Lower leg skin (tissue), 4 donors: ENCODE data around the gene FBXO5. TPM values are rescaled to one million over a fixed set of nuclear protein-coding genes. Genes with fewer than 3 reads are reported as not detected.
"Not testable (repeated sequence)": the region's sequence is repeated elsewhere in the genome, so short reads cannot be mapped to it uniquely, and the experiment has no call there.

ENCODE experiments used
- DNase-seq, 2 donors: peaks; one replicate each; pipeline ENCODE4 v3.0.0-alpha.2; 2019; ENCODE audit warnings: low spot score in 2 of 2
- H3K4me3 ChIP-seq: fragments of 200-600 bp; sonication (generic); 2 replicates; pipeline ENCODE4 v1.5.1; 2017; ENCODE audit warnings: mild to moderate bottlenecking, low read depth; ENCODE audit not compliant: poor library complexity, severe bottlenecking
- POLR2A ChIP-seq, 2 donors: fragments of 450-650 bp; IDR thresholded peaks; one replicate each; pipeline ENCODE4 v1.6.1; 2016 to 2017; ENCODE audit warnings: antibody characterized with exemption in 2 of 2, mild to moderate bottlenecking in 1 of 2, moderate library complexity in 1 of 2
- WGBS, 2 donors: methylation state at CpG; one replicate each; pipeline ENCODE4 v1.1.5; 2018; 5-methylcytosine and 5-hydroxymethylcytosine counted together
- intact Hi-C: fragments of 100-400 bp; cut with DNase I; formaldehyde crosslinking; loops from one replicate; pipeline ENCODE4 v1.15.0; 2023; ENCODE audit warnings: low total_unique reads
- total RNA-seq, 4 donors: library from RNA; depleted of rRNA; stranded (reverse); fragments of >200 nt; gene quantifications; one replicate each; pipeline ENCODE4 v1.1.0, GENCODE V29; 2016
- TF ChIP-seq, protein P1 (sequence below), 3 donors: fragments of 450-650 bp; IDR thresholded peaks; one replicate each; pipeline ENCODE4 v1.5.1; 2016; ENCODE audit warnings: antibody characterized with exemption in 3 of 3, mild to moderate bottlenecking in 3 of 3, moderate library complexity in 2 of 3

FBXO5 gene
- total RNA-seq, 4 donors from 2014 or later = 2.0 to 6.5 (median 3.7) TPM

GRCh38 chr6:152969688-152970418 is 13.0 kb downstream of the FBXO5 start:
- intact Hi-C loops = no loop called here
- H3K4me3 ChIP-seq = no peak overlapping the region
- 96 to 97% methylated on average over 6 of the region's 6 CpGs for WGBS, 2 donors
- DNase-seq = no peak
- TF ChIP-seq, protein P1, sequence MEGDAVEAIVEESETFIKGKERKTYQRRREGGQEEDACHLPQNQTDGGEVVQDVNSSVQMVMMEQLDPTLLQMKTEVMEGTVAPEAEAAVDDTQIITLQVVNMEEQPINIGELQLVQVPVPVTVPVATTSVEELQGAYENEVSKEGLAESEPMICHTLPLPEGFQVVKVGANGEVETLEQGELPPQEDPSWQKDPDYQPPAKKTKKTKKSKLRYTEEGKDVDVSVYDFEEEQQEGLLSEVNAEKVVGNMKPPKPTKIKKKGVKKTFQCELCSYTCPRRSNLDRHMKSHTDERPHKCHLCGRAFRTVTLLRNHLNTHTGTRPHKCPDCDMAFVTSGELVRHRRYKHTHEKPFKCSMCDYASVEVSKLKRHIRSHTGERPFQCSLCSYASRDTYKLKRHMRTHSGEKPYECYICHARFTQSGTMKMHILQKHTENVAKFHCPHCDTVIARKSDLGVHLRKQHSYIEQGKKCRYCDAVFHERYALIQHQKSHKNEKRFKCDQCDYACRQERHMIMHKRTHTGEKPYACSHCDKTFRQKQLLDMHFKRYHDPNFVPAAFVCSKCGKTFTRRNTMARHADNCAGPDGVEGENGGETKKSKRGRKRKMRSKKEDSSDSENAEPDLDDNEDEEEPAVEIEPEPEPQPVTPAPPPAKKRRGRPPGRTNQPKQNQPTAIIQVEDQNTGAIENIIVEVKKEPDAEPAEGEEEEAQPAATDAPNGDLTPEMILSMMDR (IDR thresholded peaks at IDR 0.05) = no peak
- no peak for TF ChIP-seq POLR2A (IDR thresholded peaks at IDR 0.05)

DNA sequence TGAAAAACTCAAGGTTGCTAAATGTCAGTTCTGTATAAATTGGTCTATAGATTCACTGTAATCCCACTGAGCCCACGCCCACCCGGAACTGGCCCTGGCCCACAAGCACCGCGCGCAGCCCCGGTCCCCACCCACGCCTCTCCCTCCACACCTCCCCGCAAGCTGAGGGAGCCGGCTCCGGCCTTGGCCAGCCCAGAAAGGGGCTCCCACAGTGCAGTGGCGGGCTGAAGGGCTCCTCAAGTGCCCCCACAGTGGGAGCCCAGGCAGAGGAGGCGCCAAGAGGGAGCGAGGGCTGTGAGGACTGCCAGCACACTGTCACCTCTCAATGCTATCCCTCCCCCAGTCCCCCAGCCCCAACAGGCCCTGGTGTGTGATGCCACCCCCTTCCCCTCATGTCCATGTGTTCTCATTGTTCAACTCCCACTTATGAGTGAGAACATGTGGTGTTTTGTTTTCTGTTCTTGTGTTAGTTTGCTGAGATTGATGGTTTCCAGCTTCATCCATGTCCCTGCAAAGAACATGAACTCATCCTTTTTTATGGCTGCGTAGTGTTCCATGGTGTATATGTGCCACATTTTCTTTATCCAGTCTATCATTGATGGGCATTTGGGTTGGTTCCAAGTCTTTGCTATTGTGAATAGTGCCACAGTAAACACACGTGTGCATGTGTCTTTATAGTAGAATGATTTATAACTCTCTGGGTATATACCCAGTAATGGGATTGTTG is 16.5 kb downstream of the FBXO5 start:
- H3K4me3 ChIP-seq, intact Hi-C loops, DNase-seq: not testable (repeated sequence)
- 90 to 96% methylated on average over 15 of the region's 15 CpGs for WGBS, 2 donors

DNA sequence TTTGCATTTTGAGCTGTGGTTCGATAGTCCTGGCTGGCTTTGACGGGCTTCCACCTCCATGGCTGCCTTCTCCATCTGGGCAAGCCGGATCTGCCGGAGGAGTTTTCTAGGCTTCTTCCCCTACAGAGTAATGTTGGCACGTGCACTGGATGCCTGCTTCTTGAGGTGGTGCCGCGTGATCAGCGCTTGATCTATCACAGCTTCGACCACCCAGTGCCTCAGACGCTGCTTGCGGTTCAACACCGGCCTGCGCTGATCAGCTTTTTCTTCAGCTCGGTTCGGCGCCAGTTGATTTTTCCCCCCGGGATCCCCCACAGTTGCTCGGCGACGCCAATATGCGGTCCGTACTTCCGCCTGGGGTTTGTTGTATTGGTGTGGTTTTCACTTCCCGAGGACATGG is 23.5 kb downstream of the FBXO5 start:
- 92 to 96% methylated on average over 24 of the region's 24 CpGs for WGBS, 2 donors
- intact Hi-C loops = loop anchor here (5.0 kb wide), 1 partner anchor 63 kb away; no protein-coding TSS in a partner anchor
- no peak for DNase-seq
- TF ChIP-seq POLR2A (IDR thresholded peaks at IDR 0.05) = no peak
- TF ChIP-seq, protein P1 (IDR thresholded peaks at IDR 0.05) = no peak
- H3K4me3 ChIP-seq = no peak overlapping the region

GRCh38 chr6:152957796-152958195 is 25.0 kb downstream of the FBXO5 start:
- H3K4me3 ChIP-seq = no peak overlapping the region
- TF ChIP-seq, protein P1 (IDR thresholded peaks at IDR 0.05) = no peak
- no peak for TF ChIP-seq POLR2A (IDR thresholded peaks at IDR 0.05)
- 55 to 57% methylated on average over 1 of the region's 1 CpG for WGBS, 2 donors
- DNase-seq = no peak
- intact Hi-C loops = loop anchor here (5.0 kb wide), 1 partner anchor 65 kb away; no protein-coding TSS in a partner anchor

GRCh38 chr6:152954443-152954842 is 28.4 kb downstream of the FBXO5 start:
- WGBS, 2 donors = 69 to 71% methylated on average over 3 of the region's 3 CpGs
- no peak for TF ChIP-seq POLR2A (IDR thresholded peaks at IDR 0.05)
- TF ChIP-seq, protein P1 (IDR thresholded peaks at IDR 0.05) = no peak
- intact Hi-C loops = no loop called here
- no peak for DNase-seq
- H3K4me3 ChIP-seq = no peak overlapping the region

- TF ChIP-seq, protein P1 (IDR thresholded peaks at IDR 0.05) = no peak
- TF ChIP-seq POLR2A (IDR thresholded peaks at IDR 0.05) = no peak
- 49 to 53% methylated on average over 7 of the region's 7 CpGs for WGBS, 2 donors
- intact Hi-C loops = no loop called here
- DNase-seq = no peak
- no peak overlapping the region for H3K4me3 ChIP-seq
Observed at GRCh38 chr6:152952866-152953509, 29.9 kb downstream of the FBXO5 start.
